HG02973 (cell line): ENCODE data around the gene TMEM242.

Experiments used
- ATAC-seq: cut with Tn5 transposase; IDR thresholded peaks from one replicate; pipeline ENCODE4 v1.9.1; 2021; ENCODE audit warnings: moderate library complexity; ENCODE audit not compliant: unreplicated experiment

Gene TMEM242

GRCh38 chr6:157255079-157255478, 68.2 kb downstream of the TMEM242 start:
- ATAC-seq: no peak

GRCh38 chr6:157254538-157254937, 68.8 kb downstream of the TMEM242 start:
- no peak for ATAC-seq

DNA sequence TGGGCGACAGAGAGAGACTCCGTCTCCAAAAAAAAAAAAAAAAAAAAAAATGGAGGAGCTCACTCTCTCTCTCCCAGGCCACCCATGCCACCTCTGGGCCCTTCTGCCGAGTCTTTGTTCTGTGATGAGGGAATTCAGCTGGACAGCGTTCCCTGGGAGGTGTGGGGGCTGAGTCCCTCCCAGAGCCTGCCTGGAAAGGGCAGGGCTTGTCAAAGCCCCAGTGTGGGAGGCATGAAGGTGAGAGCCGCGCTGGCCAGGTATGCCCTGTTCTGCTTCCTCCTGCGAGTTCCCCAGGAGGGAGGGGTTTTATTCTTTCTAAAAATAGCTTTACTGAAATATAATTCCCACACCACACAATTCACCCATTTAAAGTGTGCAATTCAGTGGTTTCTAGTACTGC, 69.6 kb downstream of the TMEM242 start:
- ATAC-seq: no peak

- ATAC-seq: no peak
Measured at GRCh38 chr6:157253017-157253416, 70.3 kb downstream of the TMEM242 start.

GRCh38 chr6:157251586-157252247, 71.6 kb downstream of the TMEM242 start:
- no peak for ATAC-seq

DNA sequence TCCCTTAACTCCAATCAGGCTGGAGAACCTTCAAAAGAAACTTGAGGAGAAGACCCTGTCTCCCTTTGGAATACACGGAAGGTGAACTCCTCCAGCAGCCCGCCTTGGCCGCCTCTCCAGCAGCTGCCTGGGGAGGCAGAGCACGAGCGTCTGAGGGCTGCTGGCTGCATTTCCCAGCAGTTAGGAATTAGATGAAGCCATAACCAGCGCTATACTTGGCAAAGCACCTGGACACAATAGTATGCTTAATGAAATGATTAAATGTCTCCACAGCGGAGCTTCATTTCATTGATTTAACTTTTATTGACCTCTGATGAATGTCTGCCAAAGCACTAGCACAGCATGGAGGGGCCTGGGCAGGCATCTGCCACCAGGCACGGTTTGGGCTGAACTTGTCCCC, 73.5 kb downstream of the TMEM242 start:
- ATAC-seq: no peak

GRCh38 chr6:157248264-157248663, 75.1 kb downstream of the TMEM242 start:
- ATAC-seq: no peak

GRCh38 chr6:157246771-157247484, 76.4 kb downstream of the TMEM242 start:
- ATAC-seq: no peak

GRCh38 chr6:157246048-157246630, 77.2 kb downstream of the TMEM242 start:
- ATAC-seq: no peak

DNA sequence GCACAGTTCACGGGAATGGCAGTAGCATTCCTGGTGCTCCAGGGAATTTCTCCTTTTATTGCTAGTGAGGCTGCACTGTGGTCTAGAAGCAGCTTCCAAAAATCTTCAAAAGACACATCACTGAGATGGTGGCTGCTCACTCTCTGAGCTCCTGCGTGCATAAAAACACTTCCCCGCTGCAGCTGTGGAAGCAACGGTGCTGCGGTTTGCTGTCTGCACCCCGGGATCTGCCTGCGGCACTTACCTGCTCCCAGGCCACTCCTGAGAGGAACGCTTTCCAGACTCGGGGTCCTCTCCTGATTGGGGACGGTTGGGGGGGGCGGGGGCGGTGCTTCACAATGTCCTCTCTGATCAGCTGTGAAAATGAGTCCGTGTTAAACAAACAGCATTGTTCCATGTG, 77.9 kb downstream of the TMEM242 start:
- no peak for ATAC-seq

DNA sequence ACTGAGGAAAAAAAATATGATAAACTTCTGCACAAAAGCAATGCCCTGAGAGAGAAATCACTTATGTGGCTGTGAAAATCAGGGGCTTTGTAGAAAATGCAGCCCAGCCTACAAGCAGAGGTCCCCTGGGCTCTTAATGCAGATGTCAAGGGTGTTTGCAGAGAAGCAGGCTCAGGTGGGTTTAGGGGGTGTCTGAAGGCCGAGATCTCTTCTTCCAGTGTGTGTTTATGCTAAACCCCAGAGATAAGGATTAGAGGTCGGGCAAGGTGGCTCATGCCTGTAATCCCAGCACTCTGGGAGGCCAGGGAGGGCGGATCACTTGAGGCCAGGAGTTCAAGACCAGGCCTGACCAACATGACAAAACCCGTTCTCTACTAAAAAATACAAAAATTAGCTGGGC, 78.5 kb downstream of the TMEM242 start:
- no peak for ATAC-seq

DNA sequence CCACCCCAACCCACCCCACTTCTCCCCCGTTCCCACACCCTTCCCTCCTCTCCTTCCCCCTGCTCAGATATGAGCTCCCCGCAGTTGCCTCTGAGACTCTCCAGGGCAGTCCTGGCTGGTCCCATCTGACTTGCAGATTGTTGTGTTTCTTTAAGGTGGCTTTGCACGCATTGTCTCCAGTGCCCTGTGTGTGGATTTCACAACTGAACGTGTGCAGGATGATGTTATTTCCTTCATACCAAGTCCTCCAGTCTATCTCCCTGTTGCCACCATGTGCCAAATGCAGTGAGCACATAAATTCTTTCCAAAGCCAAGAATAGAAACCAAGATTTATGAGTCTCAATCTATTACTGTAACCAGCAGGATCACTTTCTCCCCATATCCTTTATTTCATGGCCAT, 79.1 kb downstream of the TMEM242 start:
- ATAC-seq: no peak

DNA sequence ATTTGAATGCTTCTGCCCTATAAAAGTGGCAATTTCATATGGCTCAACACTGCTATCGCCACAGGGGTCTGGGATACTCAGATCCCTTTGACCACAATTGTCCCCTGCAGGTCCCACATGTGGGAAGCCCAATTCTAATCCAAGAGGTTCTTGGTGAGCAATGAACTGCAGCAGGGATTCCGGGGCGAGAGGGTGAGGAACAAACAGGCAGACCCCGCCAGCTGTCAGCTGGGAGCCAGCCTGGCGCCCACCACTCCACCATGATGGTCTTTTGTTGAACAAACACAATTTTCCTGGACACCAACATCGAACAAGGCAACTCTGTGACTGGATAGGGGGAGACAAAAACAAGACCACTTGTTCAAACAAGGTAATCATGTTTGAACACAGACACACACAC, 80.5 kb downstream of the TMEM242 start:
- no peak for ATAC-seq

GRCh38 chr6:157240960-157241311, 82.4 kb downstream of the TMEM242 start:
- ATAC-seq: no peak

GRCh38 chr6:157240059-157240959, 83.0 kb downstream of the TMEM242 start:
- ATAC-seq: no peak

- ATAC-seq: no peak
Measured at GRCh38 chr6:157239671-157240058, 83.7 kb downstream of the TMEM242 start.
